ENCODE results near the gene NR2F1. TPM values are rescaled to one million over a fixed set of nuclear protein-coding genes. Genes with fewer than 3 reads are reported as not detected.

NR2F1 gene
- total RNA-seq, 4 donors from 2014 or later, result 1.9 to 26.3 (median 3.7) TPM

DNA sequence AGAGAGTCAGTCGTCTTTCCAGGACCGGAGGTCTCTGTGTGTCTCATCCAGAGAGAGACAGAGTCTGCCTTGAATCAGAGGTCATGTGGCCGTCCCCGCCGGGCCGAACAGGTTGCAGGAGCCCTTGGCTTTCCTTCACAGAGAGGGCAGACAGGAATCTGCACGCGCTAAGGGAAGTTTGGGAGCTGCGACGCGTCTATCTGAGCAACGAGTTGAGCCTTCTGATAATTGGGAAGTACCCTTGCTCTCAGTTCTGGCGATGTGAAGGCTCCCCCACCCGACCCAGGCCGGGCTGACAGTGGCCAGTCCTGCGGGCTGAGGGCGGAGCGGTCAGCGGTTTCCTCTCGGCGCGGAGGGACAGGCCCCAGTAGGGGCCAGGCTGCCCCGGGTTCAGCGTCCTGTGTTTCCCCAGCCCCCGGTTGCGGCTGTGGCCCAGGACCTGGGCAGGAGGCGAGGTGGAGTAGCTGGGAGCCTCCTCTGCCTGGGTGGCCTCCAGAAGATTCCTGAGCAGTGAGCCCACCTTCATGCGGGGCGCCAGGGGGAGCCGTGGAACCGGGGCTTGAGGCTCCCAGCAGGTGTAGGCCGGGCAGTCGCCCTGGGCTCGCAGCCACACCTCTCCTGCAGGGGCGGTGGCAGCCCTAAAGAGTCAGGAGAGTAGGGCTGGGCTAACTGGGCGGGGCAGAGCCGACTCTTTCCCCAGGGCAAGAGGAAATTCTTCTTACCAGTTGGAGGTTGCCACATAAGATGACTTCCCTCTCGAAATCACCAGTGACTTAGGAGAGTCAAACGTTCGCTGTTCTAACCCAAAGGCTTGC lies 13.9 kb downstream of the NR2F1 start:
- peaks cover 0 to 9% (median 0%) of the 10 kb centered on the region in 3 donors for H3K36me3 ChIP-seq
- TF ChIP-seq POLR2A (IDR thresholded peaks at IDR 0.05), result no peak
- TF ChIP-seq, protein P1, sequence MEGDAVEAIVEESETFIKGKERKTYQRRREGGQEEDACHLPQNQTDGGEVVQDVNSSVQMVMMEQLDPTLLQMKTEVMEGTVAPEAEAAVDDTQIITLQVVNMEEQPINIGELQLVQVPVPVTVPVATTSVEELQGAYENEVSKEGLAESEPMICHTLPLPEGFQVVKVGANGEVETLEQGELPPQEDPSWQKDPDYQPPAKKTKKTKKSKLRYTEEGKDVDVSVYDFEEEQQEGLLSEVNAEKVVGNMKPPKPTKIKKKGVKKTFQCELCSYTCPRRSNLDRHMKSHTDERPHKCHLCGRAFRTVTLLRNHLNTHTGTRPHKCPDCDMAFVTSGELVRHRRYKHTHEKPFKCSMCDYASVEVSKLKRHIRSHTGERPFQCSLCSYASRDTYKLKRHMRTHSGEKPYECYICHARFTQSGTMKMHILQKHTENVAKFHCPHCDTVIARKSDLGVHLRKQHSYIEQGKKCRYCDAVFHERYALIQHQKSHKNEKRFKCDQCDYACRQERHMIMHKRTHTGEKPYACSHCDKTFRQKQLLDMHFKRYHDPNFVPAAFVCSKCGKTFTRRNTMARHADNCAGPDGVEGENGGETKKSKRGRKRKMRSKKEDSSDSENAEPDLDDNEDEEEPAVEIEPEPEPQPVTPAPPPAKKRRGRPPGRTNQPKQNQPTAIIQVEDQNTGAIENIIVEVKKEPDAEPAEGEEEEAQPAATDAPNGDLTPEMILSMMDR (IDR thresholded peaks at IDR 0.05), result peak in 2 of 6 experiments; percentile 5 to 36
- DNase-seq, result no peak
- WGBS, 2 donors, result 31 to 46% methylated on average over 9 to 15 of the region's 40 CpGs
- peak overlapping the region in 1 of 4 donors; percentile 15 for H3K4me3 ChIP-seq
- peak overlapping the region in 3 of 4 donors; percentile 20 to 74 (median 46) for H3K27ac ChIP-seq
- H3K4me1 ChIP-seq, result peaks cover 8 to 54% (median 15%) of the 10 kb centered on the region in 3 donors
- H3K27me3 ChIP-seq, result peaks cover 0 to 97% (median 8%) of the 10 kb centered on the region in 4 donors
- intact Hi-C loops (cut with DNase I), result no loop called here
- H3K9me3 ChIP-seq, result no peaks in the 10 kb centered on the region

DNA sequence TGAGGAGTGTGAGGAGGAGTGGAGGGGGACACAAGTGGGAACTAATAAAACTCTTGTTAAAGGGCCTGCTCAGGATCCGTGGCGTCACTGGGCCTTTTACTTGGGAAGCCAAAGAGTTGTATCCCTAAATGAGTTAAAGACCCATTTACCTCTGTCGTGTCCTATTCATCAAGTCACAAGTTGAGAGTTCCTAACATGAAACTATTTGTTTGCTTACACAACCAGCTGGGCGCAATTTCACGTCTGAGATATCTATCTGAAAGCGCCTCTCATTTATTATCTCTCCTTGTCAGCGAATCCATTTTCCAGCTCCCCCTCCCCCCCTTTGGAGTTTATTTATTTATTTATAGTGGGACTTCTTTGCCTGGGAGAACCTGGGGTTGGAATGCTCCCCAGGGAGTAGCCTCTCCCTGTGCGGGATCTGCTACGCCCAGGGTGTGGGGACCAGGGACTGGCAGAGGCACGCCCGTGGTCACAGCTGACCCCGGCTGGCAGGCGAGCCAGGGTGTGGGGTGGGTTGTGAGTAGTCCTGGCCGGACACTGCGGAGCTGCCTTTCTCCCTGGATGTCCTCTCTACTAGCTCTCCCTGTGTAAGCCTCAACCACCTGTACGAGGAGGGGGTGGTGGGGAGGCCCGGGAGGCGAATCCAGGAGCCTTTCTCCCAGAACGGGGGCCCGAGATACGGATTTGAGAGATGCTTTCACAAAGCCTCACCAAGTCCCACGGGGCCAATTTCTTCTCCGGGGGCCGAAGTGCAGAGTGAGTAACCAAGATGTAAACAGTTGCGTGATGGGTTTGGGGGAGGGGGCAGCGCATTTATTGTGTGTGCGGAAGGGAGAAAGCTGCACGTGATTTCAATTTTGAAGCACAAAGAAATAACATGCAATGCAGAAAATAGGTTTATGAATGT lies 15.3 kb downstream of the NR2F1 start:
- intact Hi-C loops (cut with DNase I), result no loop called here
- no peak for DNase-seq
- no peak for TF ChIP-seq POLR2A (IDR thresholded peaks at IDR 0.05)
- TF ChIP-seq, protein P1 (IDR thresholded peaks at IDR 0.05), result no peak
- no peaks in the 10 kb centered on the region for H3K9me3 ChIP-seq
- peaks cover 0 to 6% (median 0%) of the 10 kb centered on the region in 3 donors for H3K36me3 ChIP-seq
- 24 to 31% methylated on average over 14 to 16 of the region's 28 CpGs for WGBS, 2 donors
- H3K27ac ChIP-seq, result peak overlapping the region in 3 of 4 donors; percentile 50 to 84 (median 74)
- H3K4me3 ChIP-seq, result peak overlapping the region in 1 of 4 donors; percentile 31
- H3K27me3 ChIP-seq, result peaks cover 0 to 100% (median 14%) of the 10 kb centered on the region in 4 donors
- peaks cover 8 to 52% (median 15%) of the 10 kb centered on the region in 3 donors for H3K4me1 ChIP-seq

DNA sequence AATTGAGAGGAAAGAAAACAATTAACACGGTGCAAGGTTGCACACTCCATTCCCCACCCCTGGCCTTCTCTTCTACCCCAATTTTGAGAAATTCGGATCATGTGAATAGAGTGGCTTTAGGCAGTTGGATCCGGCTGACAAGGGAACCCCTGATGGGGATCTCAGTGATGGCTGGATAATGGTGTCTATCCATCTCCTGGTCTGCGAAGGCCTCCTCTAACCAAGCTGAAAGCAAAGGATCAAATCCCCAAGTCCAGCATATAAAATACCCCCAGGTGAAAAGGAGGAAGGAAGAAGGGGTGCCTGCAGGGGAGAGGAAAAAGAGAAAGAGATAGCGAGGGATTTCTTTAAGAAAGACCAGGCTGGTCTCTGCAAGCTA lies 16.0 kb downstream of the NR2F1 start:
- DNase-seq, result no peak
- H3K27ac ChIP-seq, result peak overlapping the region in 3 of 4 donors; percentile 50 to 84 (median 74)
- TF ChIP-seq, protein P1 (IDR thresholded peaks at IDR 0.05), result no peak
- no peak for TF ChIP-seq POLR2A (IDR thresholded peaks at IDR 0.05)
- intact Hi-C loops (cut with DNase I), result no loop called here
- H3K9me3 ChIP-seq, result no peaks in the 10 kb centered on the region
- H3K27me3 ChIP-seq, result peaks cover 3 to 100% (median 14%) of the 10 kb centered on the region in 4 donors
- H3K4me3 ChIP-seq, result peak overlapping the region in 1 of 4 donors; percentile 34
- peaks cover 11 to 56% (median 15%) of the 10 kb centered on the region in 3 donors for H3K4me1 ChIP-seq
- WGBS, 2 donors, result 27 to 30% methylated on average over 5 of the region's 5 CpGs
- H3K36me3 ChIP-seq, result no peaks in the 10 kb centered on the region

DNA sequence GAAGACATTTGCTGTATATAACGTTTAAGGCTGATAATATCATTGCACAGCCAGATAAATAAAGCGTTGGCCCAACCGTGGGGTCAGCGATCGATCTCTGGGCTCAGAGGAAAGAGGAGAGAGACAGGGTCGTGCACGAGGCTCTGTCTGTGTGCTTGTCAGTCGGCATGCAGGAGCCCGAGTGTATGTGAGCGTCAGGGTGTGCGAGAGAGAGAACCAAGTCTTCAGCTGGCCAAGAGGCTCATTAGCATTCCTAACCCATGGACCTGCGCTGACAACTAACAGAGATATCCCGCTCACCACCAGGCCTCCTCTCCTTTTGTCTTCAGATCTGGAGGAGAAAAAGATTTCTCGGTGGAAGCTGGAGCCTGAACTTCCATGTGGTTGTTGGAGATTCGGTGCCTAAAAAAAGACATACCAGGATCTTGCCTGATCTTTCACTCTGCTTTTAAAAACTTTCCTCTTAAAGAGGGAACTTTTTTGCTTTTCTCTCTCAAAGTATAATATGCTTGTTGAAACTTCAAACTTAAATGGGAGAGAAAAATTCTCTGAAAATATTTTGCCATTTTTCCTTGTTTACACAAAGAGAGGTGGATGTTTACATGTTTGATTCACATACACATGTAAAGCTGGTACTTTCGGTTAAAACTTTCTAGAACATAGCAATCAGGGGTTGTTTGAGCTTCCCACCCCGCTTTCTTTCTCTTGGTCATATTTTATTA lies 16.5 kb downstream of the NR2F1 start:
- H3K27ac ChIP-seq, result peak overlapping the region in 3 of 4 donors; percentile 50 to 84 (median 74)
- peaks cover 4 to 100% (median 15%) of the 10 kb centered on the region in 4 donors for H3K27me3 ChIP-seq
- intact Hi-C loops (cut with DNase I), result loop anchor here (10.0 kb wide), 1 partner anchor 195 kb away; no protein-coding TSS in a partner anchor
- 22 to 26% methylated on average over 17 of the region's 17 CpGs for WGBS, 2 donors
- H3K4me3 ChIP-seq, result peak overlapping the region in 1 of 4 donors; percentile 34
- peaks cover 15 to 61% (median 16%) of the 10 kb centered on the region in 3 donors for H3K4me1 ChIP-seq
- no peaks in the 10 kb centered on the region for H3K9me3 ChIP-seq
- no peaks in the 10 kb centered on the region for H3K36me3 ChIP-seq
- no peak for DNase-seq
- peak in 1 of 4 donors; percentile 9 for TF ChIP-seq POLR2A (IDR thresholded peaks at IDR 0.05)
- TF ChIP-seq, protein P1 (IDR thresholded peaks at IDR 0.05), result no peak

Measured in esophagus squamous epithelium (tissue), 5 donors.